Measurements from ENCODE around the gene SIAE.

The SIAE gene

GRCh38 chr11:124643042-124643604 lies 30.4 kb downstream of the SIAE start:
- H3K4me3 ChIP-seq (ENCODE audit: low read depth, low read length), result no peak overlapping the region
- TF ChIP-seq CTCF (IDR thresholded peaks at IDR 0.05; ENCODE audit: borderline replicate concordance, insufficient read depth, low read depth, low read length), result no peak

GRCh38 chr11:124642628-124643027 lies 30.9 kb downstream of the SIAE start:
- no peak for TF ChIP-seq CTCF (IDR thresholded peaks at IDR 0.05; ENCODE audit: borderline replicate concordance, insufficient read depth, low read depth, low read length)
- no peak overlapping the region for H3K4me3 ChIP-seq (ENCODE audit: low read depth, low read length)

- no peak for TF ChIP-seq CTCF (IDR thresholded peaks at IDR 0.05; ENCODE audit: borderline replicate concordance, insufficient read depth, low read depth, low read length)
- no peak overlapping the region for H3K4me3 ChIP-seq (ENCODE audit: low read depth, low read length)
Observed at GRCh38 chr11:124640666-124641065, 32.9 kb downstream of the SIAE start.

- no peak overlapping the region for H3K4me3 ChIP-seq (ENCODE audit: low read depth, low read length)
- TF ChIP-seq CTCF (IDR thresholded peaks at IDR 0.05; ENCODE audit: borderline replicate concordance, insufficient read depth, low read depth, low read length), result no peak
Observed at GRCh38 chr11:124639186-124639585, 34.4 kb downstream of the SIAE start.

GRCh38 chr11:124638500-124638899 lies 35.0 kb downstream of the SIAE start:
- TF ChIP-seq CTCF (IDR thresholded peaks at IDR 0.05; ENCODE audit: borderline replicate concordance, insufficient read depth, low read depth, low read length), result no peak
- no peak overlapping the region for H3K4me3 ChIP-seq (ENCODE audit: low read depth, low read length)

- no peak overlapping the region for H3K4me3 ChIP-seq (ENCODE audit: low read depth, low read length)
- no peak for TF ChIP-seq CTCF (IDR thresholded peaks at IDR 0.05; ENCODE audit: borderline replicate concordance, insufficient read depth, low read depth, low read length)
Observed at GRCh38 chr11:124635932-124636331, 37.6 kb downstream of the SIAE start.

- TF ChIP-seq CTCF (IDR thresholded peaks at IDR 0.05; ENCODE audit: borderline replicate concordance, insufficient read depth, low read depth, low read length), result no peak
- H3K4me3 ChIP-seq (ENCODE audit: low read depth, low read length), result no peak overlapping the region
Observed at GRCh38 chr11:124633355-124633754, 40.2 kb downstream of the SIAE start.
